ENCODE measurements around the gene GPR21. TPM values are rescaled to one million over a fixed set of nuclear protein-coding genes. Genes with fewer than 3 reads are reported as not detected.

Gene GPR21
- total RNA-seq, 2 donors from 2014 or later: 1.5 to 1.8 TPM

GRCh38 chr9:123062351-123063176 is 29.1 kb downstream of the GPR21 start:
- Histone ChIP-seq H3K4me3 (ENCODE audit: low read length) (no peak overlapping the region), H3K36me3 (ENCODE audit: control insufficient read depth, insufficient read depth, low read length) (peaks cover 34% of the 10 kb centered on the region), H3K9me3 (ENCODE audit: control insufficient read depth, low read length) (no peaks in the 10 kb centered on the region), H3K27ac (ENCODE audit: low read depth, low read length) (no peak overlapping the region), H3K9ac (ENCODE audit: extremely low read depth, low read length, poor library complexity, severe bottlenecking) (no peak overlapping the region), H3K27me3 (ENCODE audit: control insufficient read depth, insufficient read depth, low read length, poor library complexity, severe bottlenecking) (no peaks in the 10 kb centered on the region), H3K4me1 (ENCODE audit: control insufficient read depth, insufficient read depth, low read length) (no peaks in the 10 kb centered on the region)
- no peak for DNase-seq
- 92 to 93% methylated on average over 4 to 6 of the region's 7 CpGs for WGBS, 2 experiments (ENCODE audit: insufficient coverage in 1 of 2, insufficient read length in 1 of 2)
- Mint-ChIP-seq H3K4me1 (no peaks in the 10 kb centered on the region), H3K36me3 (ENCODE audit: low read depth) (peaks cover 39% of the 10 kb centered on the region), H3K27me3 (ENCODE audit: insufficient read depth) (no peaks in the 10 kb centered on the region), H3K4me3 (no peak overlapping the region), H3K27ac (no peak overlapping the region), H3K9me3 (no peaks in the 10 kb centered on the region)
- TF ChIP-seq, protein P1, sequence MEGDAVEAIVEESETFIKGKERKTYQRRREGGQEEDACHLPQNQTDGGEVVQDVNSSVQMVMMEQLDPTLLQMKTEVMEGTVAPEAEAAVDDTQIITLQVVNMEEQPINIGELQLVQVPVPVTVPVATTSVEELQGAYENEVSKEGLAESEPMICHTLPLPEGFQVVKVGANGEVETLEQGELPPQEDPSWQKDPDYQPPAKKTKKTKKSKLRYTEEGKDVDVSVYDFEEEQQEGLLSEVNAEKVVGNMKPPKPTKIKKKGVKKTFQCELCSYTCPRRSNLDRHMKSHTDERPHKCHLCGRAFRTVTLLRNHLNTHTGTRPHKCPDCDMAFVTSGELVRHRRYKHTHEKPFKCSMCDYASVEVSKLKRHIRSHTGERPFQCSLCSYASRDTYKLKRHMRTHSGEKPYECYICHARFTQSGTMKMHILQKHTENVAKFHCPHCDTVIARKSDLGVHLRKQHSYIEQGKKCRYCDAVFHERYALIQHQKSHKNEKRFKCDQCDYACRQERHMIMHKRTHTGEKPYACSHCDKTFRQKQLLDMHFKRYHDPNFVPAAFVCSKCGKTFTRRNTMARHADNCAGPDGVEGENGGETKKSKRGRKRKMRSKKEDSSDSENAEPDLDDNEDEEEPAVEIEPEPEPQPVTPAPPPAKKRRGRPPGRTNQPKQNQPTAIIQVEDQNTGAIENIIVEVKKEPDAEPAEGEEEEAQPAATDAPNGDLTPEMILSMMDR (conservative IDR thresholded peaks at IDR 0.05): no peak

DNA sequence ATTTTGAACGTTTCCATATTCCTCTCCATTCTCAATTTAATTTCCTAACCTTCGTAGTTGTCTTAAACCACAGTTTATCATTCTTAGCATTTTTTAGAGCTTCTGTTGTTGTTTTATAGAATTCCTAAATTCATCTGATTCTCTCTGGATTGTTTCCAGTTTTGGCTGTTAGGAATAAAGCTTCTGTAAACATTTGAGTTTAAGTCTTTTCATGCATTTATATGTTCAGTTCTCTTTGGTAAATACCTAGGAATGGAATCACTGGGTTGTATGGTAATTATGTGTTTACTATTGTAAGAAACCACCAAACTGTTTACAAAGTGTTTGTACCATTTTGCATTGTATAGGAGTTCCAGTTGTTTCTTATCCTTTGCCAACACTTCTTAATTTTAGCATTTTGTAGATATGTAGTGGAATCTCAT is 29.7 kb downstream of the GPR21 start:
- TF ChIP-seq, protein P1 (conservative IDR thresholded peaks at IDR 0.05): no peak
- Mint-ChIP-seq H3K9me3 (no peaks in the 10 kb centered on the region), H3K4me3 (no peak overlapping the region), H3K36me3 (ENCODE audit: low read depth) (peaks cover 40% of the 10 kb centered on the region), H3K27me3 (ENCODE audit: insufficient read depth) (no peaks in the 10 kb centered on the region), H3K4me1 (no peaks in the 10 kb centered on the region), H3K27ac (no peak overlapping the region)
- DNase-seq: no peak
- Histone ChIP-seq H3K4me3 (ENCODE audit: low read length) (no peak overlapping the region), H3K27me3 (ENCODE audit: control insufficient read depth, insufficient read depth, low read length, poor library complexity, severe bottlenecking) (no peaks in the 10 kb centered on the region), H3K4me1 (ENCODE audit: control insufficient read depth, insufficient read depth, low read length) (no peaks in the 10 kb centered on the region), H3K36me3 (ENCODE audit: control insufficient read depth, insufficient read depth, low read length) (peaks cover 40% of the 10 kb centered on the region), H3K27ac (ENCODE audit: low read depth, low read length) (no peak overlapping the region), H3K9ac (ENCODE audit: extremely low read depth, low read length, poor library complexity, severe bottlenecking) (no peak overlapping the region), H3K9me3 (ENCODE audit: control insufficient read depth, low read length) (no peaks in the 10 kb centered on the region)
- WGBS, 2 experiments (ENCODE audit: insufficient coverage in 1 of 2, insufficient read length in 1 of 2): 94% methylated on average over 2 of the region's 2 CpGs; no CpG with 5 or more reads in 1 of the 2 experiments

- Histone ChIP-seq H3K4me3 (ENCODE audit: low read length) (no peak overlapping the region), H3K4me1 (ENCODE audit: control insufficient read depth, insufficient read depth, low read length) (no peaks in the 10 kb centered on the region), H3K27ac (ENCODE audit: low read depth, low read length) (no peak overlapping the region), H3K36me3 (ENCODE audit: control insufficient read depth, insufficient read depth, low read length) (peaks cover 38% of the 10 kb centered on the region), H3K9ac (ENCODE audit: extremely low read depth, low read length, poor library complexity, severe bottlenecking) (no peak overlapping the region), H3K27me3 (ENCODE audit: control insufficient read depth, insufficient read depth, low read length, poor library complexity, severe bottlenecking) (no peaks in the 10 kb centered on the region), H3K9me3 (ENCODE audit: control insufficient read depth, low read length) (no peaks in the 10 kb centered on the region)
- DNase-seq: no peak
- no peak overlapping the region for H3K4me3 Mint-ChIP-seq
- peaks cover 41% of the 10 kb centered on the region for H3K36me3 Mint-ChIP-seq (ENCODE audit: low read depth)
- H3K27ac Mint-ChIP-seq: no peak overlapping the region
- no peaks in the 10 kb centered on the region for H3K9me3 Mint-ChIP-seq
- TF ChIP-seq, protein P1 (conservative IDR thresholded peaks at IDR 0.05): no peak
- no peaks in the 10 kb centered on the region for H3K4me1 Mint-ChIP-seq
- H3K27me3 Mint-ChIP-seq (ENCODE audit: insufficient read depth): no peaks in the 10 kb centered on the region
- 90 to 91% methylated on average over 10 to 11 of the region's 11 CpGs for WGBS, 2 experiments (ENCODE audit: insufficient coverage in 1 of 2, insufficient read length in 1 of 2)
These were observed 30.4 kb downstream of the GPR21 start for GRCh38 chr9:123063896-123064295.
